HG03159 (cell line): ENCODE measurements around the gene CACHD1.

Source experiments
- ATAC-seq: cut with Tn5 transposase; IDR thresholded peaks from one replicate; pipeline ENCODE4 v1.9.1; 2021; ENCODE audit warnings: mild to moderate bottlenecking, moderate library complexity; ENCODE audit not compliant: unreplicated experiment

Gene CACHD1

DNA sequence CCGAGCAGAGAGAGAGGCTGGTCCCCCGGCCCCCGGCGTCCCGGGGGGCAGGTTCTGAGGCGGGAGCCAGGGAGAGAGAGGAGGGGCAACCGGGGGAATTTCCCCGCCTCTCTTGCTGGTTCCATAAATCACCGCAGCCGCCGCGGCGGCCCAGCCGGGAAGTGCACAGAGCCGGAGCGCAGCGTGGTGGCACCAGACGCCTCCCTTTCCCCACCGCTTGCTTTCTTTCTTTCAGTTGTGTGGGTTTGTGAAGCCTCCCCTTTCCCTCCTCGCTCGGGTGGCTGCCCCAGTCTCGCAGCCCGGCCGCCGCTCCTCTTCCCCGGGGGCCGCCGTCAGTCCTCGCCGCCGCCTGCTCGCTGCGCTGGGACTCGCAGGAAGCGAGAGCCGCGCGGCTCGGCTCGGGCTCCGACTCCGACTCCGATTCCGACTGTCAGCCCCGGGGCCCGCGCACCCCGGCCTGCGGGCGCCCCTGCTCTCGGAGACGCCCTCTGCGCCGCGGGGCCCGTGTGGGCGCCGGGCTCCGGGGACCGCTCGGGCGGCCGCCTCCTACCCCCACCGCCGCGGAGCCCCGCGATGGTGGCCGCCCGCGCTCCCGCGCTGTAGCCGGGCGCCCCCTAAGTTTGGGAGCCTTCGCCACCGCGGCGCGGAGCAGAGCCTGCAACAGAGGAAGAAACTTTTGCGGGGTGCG, at the start of gene CACHD1:
TSS of gene CACHD1 (plus strand) at position 153 of the 688 bp plus-strand sequence. CDS start 616 bp downstream, outside the sequence.
- peak; percentile 81 for ATAC-seq

DNA sequence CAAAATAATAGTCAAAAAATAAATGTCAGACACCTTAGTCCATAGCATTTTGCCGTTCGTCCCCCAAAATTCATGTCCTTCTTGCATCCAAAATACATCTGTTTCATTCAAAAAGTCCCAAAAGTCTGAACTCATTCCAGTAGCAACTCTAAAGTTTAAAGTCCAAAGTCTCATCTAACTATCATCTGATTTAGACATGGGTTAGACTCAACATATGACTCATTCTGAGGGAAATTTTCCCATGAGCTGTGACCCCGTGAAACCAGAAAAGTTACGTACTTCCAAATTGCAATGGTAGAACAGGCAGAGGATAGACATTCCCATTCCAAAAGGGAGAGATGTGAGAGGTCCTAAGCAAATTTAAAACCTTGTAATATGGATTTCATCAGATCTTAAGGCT, 48.6 kb upstream of the CACHD1 start:
- ATAC-seq = no peak

DNA sequence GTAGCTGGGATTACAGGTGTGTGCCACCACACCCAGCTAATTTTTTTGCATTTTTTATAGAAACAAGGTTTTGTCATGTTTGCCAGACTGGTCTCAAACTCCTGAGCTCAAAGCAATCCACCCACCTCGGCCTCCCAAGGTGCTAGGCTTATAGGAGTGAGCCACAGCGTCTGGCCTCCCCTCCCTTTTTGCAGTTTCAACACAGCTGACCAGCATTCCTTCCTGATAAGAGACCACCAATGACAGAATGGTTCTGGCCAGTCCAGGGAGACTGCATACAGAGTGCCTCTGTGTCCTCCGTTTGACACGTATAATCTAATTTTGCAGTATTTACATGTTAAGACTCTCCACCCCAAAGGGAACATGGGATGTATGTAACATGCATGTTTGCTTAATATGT, 46.4 kb upstream of the CACHD1 start:
- no peak for ATAC-seq

- no peak for ATAC-seq
Observed at GRCh38 chr1:64424412-64424811, 45.5 kb upstream of the CACHD1 start.

- no peak for ATAC-seq
Observed at GRCh38 chr1:64425521-64425920, 44.4 kb upstream of the CACHD1 start.

- no peak for ATAC-seq
Observed at GRCh38 chr1:64426681-64427080, 43.2 kb upstream of the CACHD1 start.

GRCh38 chr1:64427879-64428278, 42.0 kb upstream of the CACHD1 start:
- ATAC-seq = no peak

DNA sequence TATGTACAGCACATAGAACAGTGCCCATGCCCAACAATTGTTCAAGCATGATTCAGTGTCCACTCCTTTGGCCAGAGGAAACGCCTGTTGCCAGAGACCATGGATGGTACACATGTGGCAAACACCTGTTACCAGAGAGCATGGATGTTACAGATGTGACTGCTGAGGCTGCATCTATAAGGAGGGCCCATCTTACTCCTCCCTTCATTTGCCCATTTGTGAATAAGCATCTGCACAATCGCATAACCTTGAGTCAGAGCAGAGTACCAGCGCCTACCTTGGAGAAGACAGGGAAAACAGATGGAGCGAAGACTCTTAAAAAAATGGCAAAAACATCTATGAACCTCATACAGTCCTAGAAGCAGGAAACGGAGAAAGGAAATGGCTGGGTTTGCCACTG, 36.6 kb upstream of the CACHD1 start:
- ATAC-seq = no peak

DNA sequence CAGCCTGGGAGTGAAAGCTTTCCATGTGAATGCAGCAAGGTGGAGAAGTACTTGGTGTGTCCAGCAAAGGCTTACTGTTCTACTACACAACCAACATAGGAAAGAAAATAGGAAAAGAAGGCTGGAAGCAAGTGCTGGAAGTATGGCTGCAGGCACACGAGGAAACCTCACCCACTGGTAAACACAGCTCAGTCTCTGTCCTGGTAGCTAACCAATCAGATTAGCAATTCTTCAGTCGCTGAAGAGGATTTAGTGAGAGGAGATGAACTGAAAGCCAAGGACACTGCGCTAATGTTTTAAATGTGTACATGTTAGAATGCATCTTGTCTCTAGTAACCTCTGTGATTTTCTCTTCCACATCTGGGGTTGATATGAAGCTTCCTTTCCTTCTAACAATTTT, 36.2 kb upstream of the CACHD1 start:
- ATAC-seq = no peak

DNA sequence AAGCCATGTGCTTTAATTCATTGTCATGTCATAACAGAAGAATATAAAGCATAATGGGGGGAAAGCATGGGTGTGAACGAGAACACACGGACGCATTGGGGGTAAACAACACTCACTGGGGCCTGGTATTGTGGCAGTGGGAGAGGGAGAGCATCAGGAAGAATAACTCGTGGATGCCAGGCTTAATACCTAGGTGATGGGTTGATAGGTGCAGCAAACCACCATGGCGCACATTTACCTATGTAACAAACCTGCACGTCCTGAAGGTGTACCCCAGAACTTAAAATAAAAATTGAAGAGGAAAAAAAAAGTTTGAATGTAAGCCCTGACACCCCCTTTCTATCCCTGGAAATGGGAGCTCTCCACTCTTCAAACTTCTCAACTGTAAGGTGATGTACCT, 34.9 kb upstream of the CACHD1 start:
- ATAC-seq = no peak

GRCh38 chr1:64437453-64437852, 32.5 kb upstream of the CACHD1 start:
- no peak for ATAC-seq

DNA sequence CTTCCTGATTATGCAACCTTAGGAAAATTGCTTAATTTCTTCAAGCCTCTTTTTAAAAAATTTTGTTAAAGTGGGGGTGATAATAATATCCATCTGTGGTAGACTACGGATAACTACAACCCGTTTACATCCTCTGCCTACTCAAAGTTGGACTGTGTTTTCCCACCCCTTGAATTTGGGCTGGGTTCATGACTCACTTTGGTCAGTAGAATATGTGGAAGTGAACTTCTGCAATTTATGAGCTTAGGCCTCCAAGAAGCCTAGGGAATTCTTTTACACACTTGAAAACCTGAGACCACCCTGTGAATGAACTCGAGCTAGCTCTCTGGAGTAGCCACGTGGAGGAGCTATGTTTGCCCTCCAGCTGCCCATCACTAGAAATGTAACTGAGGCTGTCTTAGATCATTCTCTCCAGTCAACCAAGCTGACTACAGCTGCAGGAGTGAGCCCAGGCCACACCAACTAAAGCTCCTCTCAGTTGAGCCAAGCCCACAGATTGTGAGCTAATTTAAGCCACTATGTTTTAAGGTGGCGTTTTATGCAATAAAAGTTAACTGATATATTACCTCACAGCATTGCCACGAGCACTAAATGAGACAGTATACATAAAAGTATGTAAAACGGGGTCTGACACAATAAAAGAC, 29.6 kb upstream of the CACHD1 start:
- ATAC-seq = no peak

DNA sequence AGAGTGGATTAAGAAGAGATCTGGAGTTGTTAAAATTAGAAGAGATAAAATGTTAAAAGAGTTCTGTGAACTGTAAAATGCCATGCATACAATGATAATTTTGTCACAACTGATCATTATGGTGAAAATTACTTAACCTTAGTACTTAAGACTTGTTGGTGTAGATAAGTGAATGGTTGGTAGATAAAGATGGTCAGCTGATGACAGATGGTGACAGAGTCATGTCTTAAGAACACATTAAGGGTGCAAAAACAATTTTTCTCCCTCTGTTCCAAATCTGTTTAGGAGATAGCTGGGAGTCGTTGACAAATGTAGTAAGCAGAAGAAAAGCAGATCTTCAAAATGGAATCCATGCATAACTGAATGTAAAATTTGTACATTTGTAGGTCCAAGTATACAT, 18.5 kb upstream of the CACHD1 start:
- no peak for ATAC-seq

GRCh38 chr1:64453688-64454087, 16.2 kb upstream of the CACHD1 start:
- ATAC-seq = no peak

DNA sequence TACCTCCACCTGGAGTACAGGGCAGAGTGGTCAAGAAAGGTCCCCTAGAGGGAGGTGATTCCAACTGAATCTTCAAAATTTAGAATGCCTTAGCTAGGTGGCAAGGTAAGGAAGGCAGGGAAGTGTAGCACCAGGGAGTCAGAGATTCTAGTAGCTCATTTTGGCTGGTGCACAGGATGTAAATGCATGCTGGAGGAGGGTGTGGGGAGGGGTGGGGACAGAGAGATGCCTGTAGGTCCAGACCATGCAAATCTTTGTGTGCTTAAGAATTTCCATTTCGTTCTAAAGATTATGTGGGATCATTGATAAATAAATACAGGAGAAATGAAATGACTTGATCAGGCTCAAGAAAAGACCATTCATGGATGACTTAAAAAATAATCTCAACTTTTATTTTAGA, 11.0 kb upstream of the CACHD1 start:
- no peak for ATAC-seq

- ATAC-seq = no peak
Observed at GRCh38 chr1:64459743-64460142, 10.2 kb upstream of the CACHD1 start.

GRCh38 chr1:64466033-64466432, 3.9 kb upstream of the CACHD1 start:
- no peak for ATAC-seq

DNA sequence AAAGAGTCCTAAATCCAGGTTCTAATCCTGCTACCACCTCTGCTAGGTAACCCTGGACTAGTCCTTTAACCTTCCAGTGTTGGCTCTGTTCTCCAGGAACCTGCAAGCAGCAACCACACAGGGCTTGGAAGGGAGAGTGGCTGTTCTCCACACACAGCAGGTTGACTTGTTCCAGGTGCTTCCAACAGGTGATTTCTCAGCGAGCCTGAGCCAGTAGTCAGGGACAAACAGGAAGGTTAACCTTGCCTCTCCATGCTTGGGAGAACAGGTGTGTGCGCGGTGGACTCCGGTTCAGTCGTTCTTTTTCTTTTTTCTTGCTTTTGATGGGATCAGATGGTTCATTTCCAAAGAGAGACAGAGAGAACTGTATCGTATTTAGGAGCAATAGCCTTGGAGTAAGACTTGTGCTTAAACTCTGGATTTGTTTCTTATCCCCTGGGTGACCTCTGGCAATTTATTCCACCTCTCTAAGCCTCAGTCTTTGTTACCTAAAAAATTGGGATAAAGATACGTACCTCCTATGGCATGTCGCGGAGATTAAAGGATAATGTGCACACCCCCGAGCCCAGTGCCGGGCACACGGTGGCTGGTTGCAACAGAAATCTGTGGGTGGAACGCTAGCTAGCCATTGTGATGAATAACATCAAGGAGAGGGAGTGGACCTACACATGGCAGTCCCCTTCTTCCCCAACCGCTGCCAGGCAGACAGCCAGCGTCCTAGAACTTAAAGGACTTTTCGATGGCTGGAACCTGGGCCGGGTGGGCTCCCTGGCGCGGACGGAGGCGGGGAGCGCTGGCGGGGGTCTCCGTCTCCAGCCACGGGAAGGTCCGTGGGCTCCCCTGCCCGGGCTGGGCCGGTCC, 583 bp upstream of the CACHD1 start:
- peak; percentile 7 for ATAC-seq

GRCh38 chr1:64470665-64471217, 812 bp downstream of the CACHD1 start:
- ATAC-seq = peak; percentile 25

DNA sequence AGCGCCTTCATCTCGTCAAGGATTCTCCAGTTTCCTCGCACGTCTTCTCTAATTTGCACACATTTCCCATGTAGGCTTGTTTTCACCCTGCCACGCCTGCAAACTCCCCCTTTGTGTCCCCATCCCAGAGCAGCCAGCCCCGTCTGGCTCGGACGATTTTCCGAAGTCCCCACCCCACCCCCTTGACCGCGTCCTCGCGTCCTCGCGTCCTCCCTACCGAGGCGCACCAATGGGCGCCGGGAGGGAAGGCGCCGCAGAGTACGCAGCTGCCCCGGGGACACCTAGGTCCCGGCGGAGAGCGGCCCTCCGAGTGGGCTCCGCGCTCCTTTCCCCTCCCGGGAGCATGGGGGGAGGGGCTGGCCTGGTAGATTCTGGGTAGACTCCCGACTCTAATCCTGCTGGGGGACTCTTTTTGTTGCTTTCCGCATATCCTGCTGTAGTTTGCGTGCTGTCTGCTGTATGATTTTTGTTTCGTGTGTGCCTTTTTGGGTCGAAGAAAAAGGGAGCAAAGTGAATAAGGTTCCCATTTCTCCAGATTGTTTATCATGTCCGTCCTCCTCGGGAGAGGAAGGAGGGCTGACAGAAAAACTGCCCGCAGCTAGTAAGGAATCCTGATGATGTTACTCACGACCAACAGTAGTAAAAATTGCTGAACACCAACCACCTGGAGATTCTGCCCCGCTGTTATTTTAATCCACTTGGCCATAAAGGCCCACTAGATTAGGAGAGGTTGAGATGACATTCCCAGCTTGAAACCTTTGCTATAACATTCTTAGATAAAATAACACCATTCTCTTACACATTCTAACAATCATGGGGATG, 1.5 kb downstream of the CACHD1 start:
- ATAC-seq = no peak

GRCh38 chr1:64472040-64472376, 2.1 kb downstream of the CACHD1 start:
- ATAC-seq = no peak
